Ovary (tissue), 3 donors: Measurements from ENCODE around the gene DDA1.

ENCODE experiments used
- EP300 ChIP-seq: sonication (generic); formaldehyde crosslinking; IDR thresholded peaks from one replicate; pipeline ENCODE4 v1.6.1; 2017; ENCODE audit warnings: antibody characterized with exemption
- POLR2A ChIP-seq: fragments of 450-650 bp; IDR thresholded peaks from one replicate; pipeline ENCODE4 v1.6.1; 2017; ENCODE audit warnings: antibody characterized with exemption, mild to moderate bottlenecking, moderate library complexity
- TF ChIP-seq, protein P1 (sequence below), 3 donors: fragments of 450-650 bp in 2 of 3; fragments of 200-600 bp in 1 of 3; IDR thresholded peaks; one replicate each; pipeline versions ENCODE4 v1.5.1 to v1.8.0; 2016 to 2022; ENCODE audit warnings: antibody characterized with exemption in 3 of 3, mild to moderate bottlenecking in 1 of 3
- donor health status: DM: no; HTN: no; CAD: no.

DNA sequence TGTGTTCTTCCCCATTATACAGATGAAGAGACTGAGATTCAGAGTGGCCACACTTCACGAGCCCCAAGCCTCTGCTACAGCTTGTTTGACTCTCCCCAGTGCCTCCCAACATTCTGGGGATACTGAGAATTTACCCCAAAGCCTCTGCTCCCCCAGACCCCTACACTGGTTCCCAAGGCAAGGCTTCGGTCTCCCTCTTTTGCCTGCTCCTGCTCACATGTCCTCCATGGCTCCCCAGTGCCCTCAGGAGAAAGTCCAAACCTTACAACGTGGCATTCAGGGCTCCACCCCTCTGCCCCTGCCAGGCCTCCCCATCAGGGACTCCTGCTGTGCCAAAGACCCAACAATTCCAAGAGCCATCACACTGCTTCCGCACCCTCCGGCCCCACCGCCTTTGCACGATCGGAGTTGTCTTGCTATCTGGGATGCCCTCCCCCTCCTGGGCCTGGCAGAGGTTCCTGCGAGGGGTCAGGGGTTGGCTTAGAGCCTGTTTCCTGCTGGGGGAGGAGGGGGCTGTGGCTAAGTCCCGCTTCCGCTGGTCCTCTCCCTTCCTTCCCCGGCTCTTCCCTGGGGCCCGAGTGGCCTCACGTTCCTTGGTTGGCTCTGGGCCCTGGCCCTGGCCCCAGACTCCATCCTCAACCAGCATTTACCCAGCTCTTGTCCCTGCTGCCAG is 43.4 kb downstream of the DDA1 start:
- TF ChIP-seq, protein P1, sequence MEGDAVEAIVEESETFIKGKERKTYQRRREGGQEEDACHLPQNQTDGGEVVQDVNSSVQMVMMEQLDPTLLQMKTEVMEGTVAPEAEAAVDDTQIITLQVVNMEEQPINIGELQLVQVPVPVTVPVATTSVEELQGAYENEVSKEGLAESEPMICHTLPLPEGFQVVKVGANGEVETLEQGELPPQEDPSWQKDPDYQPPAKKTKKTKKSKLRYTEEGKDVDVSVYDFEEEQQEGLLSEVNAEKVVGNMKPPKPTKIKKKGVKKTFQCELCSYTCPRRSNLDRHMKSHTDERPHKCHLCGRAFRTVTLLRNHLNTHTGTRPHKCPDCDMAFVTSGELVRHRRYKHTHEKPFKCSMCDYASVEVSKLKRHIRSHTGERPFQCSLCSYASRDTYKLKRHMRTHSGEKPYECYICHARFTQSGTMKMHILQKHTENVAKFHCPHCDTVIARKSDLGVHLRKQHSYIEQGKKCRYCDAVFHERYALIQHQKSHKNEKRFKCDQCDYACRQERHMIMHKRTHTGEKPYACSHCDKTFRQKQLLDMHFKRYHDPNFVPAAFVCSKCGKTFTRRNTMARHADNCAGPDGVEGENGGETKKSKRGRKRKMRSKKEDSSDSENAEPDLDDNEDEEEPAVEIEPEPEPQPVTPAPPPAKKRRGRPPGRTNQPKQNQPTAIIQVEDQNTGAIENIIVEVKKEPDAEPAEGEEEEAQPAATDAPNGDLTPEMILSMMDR (IDR thresholded peaks at IDR 0.05) = no peak
- no peak for TF ChIP-seq POLR2A
- no peak for TF ChIP-seq EP300
